ENCODE data around the gene C19orf38. TPM values are rescaled to one million over a fixed set of nuclear protein-coding genes. Genes with fewer than 3 reads are reported as not detected.

The C19orf38 gene
- total and polyA plus RNA-seq, 9 of the 15 experiments (the other 6 are each of a cell fraction or from before 2014, with no cell fraction given): 0.14 to 0.18 TPM; not detected in 7

DNA sequence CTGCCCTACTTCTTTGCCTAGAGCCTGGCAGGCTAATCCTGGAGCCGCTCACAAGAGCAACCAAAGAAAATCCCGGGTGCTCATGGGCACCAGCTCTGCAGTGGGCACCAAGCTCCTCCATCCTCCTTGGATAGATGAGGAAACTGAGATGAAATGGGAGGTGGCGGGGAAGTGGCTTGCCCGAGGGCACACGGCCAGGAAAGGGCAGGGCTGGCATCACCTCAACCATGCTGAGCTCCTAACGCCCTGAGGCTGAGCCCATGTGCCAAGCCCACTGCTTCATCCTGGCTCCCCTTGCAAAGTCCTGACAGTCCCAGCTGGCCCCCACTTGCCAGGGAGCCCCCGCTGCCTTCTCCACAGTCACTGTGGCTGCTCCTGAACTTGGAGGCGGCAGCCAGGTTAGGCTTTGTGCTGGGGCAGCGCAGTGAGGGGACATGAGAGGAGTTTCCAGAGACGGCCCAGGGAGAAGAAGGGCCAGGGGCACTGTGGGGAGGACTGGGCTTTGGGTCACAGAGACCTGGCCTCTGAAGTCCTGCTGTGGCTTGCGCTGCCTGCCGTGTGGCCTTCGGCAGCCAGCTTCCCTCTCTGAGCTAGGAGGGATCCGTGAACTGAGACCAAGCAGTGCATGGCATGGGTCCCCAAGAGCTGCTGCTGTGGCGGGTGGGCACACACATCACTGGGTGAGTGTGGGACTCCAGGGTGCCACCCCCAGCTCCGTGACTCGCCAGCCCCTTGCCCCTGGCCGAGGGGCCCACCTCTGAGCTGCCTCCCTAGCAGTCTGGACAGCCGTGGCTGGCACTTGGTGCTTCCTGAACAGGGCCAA, 29.7 kb upstream of the C19orf38 start:
- no TSS peak for BruUV-seq (replicated peaks)
- no peak overlapping the region for H3K4me2 ChIP-seq (ENCODE audit: insufficient read depth, low read length)
- H2AFZ ChIP-seq (ENCODE audit: low read depth, low read length): no peak overlapping the region
- H3K9ac ChIP-seq (ENCODE audit: insufficient read depth in 1 of 2, low read depth in 2 of 2, low read length in 2 of 2): peak overlapping the region in 1 of 2 experiments; percentile 11; a peak in 1 of 4 replicates
- no peak overlapping the region for H3K27ac ChIP-seq (ENCODE audit: extremely low read depth, low read depth, low read length)
- 97% methylated on average over 15 of the region's 19 CpGs for WGBS (ENCODE audit: insufficient coverage, low coverage, missing lambda C conversion rate)
- H3K36me3 ChIP-seq (ENCODE audit: control insufficient read depth, insufficient read depth, low read length): peaks cover 80% of the 10 kb centered on the region; the same call in 2 of the 3 replicates
- ATAC-seq: no peak
- TF ChIP-seq MTA1 (IDR thresholded peaks at IDR 0.05; ENCODE audit: borderline replicate concordance) (no peak), KLF1 (tag; IDR thresholded peaks at IDR 0.05) (no peak), SRF (CRISPR knock-in tag; IDR thresholded peaks at IDR 0.05) (no peak), RBM22 (IDR thresholded peaks at IDR 0.05; ENCODE audit: low read depth, low read length, poor library complexity, severe bottlenecking) (peak; percentile 59), POLR2G (IDR thresholded peaks at IDR 0.05; ENCODE audit: low read depth, low read length) (peak; percentile 58), ZNF77 (CRISPR knock-in tag; IDR thresholded peaks at IDR 0.05) (no peak), ATF1 (CRISPR knock-in tag; IDR thresholded peaks at IDR 0.05) (no peak), ATF1 (tag; IDR thresholded peaks at IDR 0.05) (no peak)
- TF ChIP-seq, protein P1, sequence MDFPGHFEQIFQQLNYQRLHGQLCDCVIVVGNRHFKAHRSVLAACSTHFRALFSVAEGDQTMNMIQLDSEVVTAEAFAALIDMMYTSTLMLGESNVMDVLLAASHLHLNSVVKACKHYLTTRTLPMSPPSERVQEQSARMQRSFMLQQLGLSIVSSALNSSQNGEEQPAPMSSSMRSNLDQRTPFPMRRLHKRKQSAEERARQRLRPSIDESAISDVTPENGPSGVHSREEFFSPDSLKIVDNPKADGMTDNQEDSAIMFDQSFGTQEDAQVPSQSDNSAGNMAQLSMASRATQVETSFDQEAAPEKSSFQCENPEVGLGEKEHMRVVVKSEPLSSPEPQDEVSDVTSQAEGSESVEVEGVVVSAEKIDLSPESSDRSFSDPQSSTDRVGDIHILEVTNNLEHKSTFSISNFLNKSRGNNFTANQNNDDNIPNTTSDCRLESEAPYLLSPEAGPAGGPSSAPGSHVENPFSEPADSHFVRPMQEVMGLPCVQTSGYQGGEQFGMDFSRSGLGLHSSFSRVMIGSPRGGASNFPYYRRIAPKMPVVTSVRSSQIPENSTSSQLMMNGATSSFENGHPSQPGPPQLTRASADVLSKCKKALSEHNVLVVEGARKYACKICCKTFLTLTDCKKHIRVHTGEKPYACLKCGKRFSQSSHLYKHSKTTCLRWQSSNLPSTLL (IDR thresholded peaks at IDR 0.05): no peak
- intact Hi-C loops (cut with micrococcal nuclease) (no loop called here), in situ Hi-C loops (cut with MboI) (no loop called here)
- ChIA-PET CTCF (ENCODE audit: low intra/inter-chr PET ratio) (no interaction called here), POLR2A (interaction anchor here (1.1 kb wide), 1 partner anchor 15 kb away, joined by 7 read pairs; no protein-coding TSS in a partner anchor)
- no peak for DNase-seq (ENCODE audit: extremely low read depth in 1 of 4, low spot score in 3 of 4)
- no peak overlapping the region for H3K4me3 ChIP-seq
- no peaks in the 10 kb centered on the region for H3K27me3 ChIP-seq (ENCODE audit: control insufficient read depth in 2 of 2, insufficient read depth in 2 of 2, low read length in 2 of 2)
- no peaks in the 10 kb centered on the region for H3K9me1 ChIP-seq (ENCODE audit: control insufficient read depth, insufficient read depth, low read length)
- H3K79me2 ChIP-seq (ENCODE audit: control insufficient read depth, insufficient read depth, low read length): no peaks in the 10 kb centered on the region; the same call in 2 of the 3 replicates
- peaks cover 7% of the 10 kb centered on the region; the same call in 1 of the 2 replicates for H4K20me1 ChIP-seq (replicated peaks; ENCODE audit: control insufficient read depth, insufficient read depth, low read length)
- H3K9me3 ChIP-seq (replicated peaks; ENCODE audit: control insufficient read depth, insufficient read depth, low read depth, low read length): no peaks in the 10 kb centered on the region
- peaks cover 13 to 64% of the 10 kb centered on the region in 2 experiments; a peak in 4 of 5 replicates for H3K4me1 ChIP-seq (replicated peaks in 1 of 2; ENCODE audit: control insufficient read depth in 2 of 2, insufficient read depth in 2 of 2, low read length in 2 of 2)
- no peak for FAIRE-seq

All from K562 (cell line).